ENCODE data around the gene TCN1.
"Not testable (repeated sequence)": the region's sequence is repeated elsewhere in the genome, so short reads cannot be mapped to it uniquely, and the experiment has no call there.

TCN1 gene

GRCh38 chr11:59841514-59841913 lies 24.8 kb downstream of the TCN1 start:
- WGBS (ENCODE audit: insufficient coverage, insufficient read length), result no CpG with 5 or more reads among the region's 2 CpGs
- Histone ChIP-seq H3K4me1 (ENCODE audit: control insufficient read depth, insufficient read depth, low read length) (no peaks in the 10 kb centered on the region), H3K27ac (ENCODE audit: low read length) (no peak overlapping the region), H3K36me3 (ENCODE audit: control insufficient read depth, insufficient read depth, low read length) (no peaks in the 10 kb centered on the region), H3K9me3 (ENCODE audit: control insufficient read depth, insufficient read depth, low read length) (no peaks in the 10 kb centered on the region), H3K4me3 (ENCODE audit: low read length) (no peak overlapping the region), H3K27me3 (ENCODE audit: control insufficient read depth, insufficient read depth, low read length) (no peaks in the 10 kb centered on the region)
- no peak for DNase-seq (ENCODE audit: low read depth, low spot score)

DNA sequence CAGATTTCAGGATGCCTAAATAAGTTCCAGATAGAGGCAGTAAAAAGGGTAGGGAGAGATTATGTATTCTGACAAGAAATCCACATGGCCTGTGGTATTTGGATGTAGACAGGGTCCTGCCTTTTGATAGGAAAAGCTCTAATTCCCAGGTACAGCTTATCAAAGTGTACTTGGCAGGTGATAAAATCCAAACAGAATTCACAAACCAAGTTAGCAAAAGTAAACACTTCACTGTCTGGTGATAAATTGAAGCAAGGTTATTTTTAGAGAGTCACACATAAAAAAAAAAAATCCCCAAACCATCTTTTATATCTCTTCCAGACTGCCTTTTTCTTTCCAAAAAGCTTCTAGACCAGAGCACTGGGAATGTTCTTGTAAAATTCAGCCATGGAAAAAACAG lies 26.7 kb downstream of the TCN1 start:
- Histone ChIP-seq H3K27me3 (ENCODE audit: control insufficient read depth, insufficient read depth, low read length) (no peaks in the 10 kb centered on the region), H3K4me1 (ENCODE audit: control insufficient read depth, insufficient read depth, low read length) (no peaks in the 10 kb centered on the region), H3K4me3 (ENCODE audit: low read length) (no peak overlapping the region), H3K27ac (ENCODE audit: low read length) (no peak overlapping the region), H3K36me3 (ENCODE audit: control insufficient read depth, insufficient read depth, low read length) (no peaks in the 10 kb centered on the region), H3K9me3 (ENCODE audit: control insufficient read depth, insufficient read depth, low read length) (no peaks in the 10 kb centered on the region)
- no peak for DNase-seq (ENCODE audit: low read depth, low spot score)

- Histone ChIP-seq H3K36me3 (ENCODE audit: control insufficient read depth, insufficient read depth, low read length) (no peaks in the 10 kb centered on the region), H3K27ac (ENCODE audit: low read length) (no peak overlapping the region), H3K27me3 (ENCODE audit: control insufficient read depth, insufficient read depth, low read length) (no peaks in the 10 kb centered on the region), H3K4me1 (ENCODE audit: control insufficient read depth, insufficient read depth, low read length) (no peaks in the 10 kb centered on the region), H3K9me3 (ENCODE audit: control insufficient read depth, insufficient read depth, low read length) (no peaks in the 10 kb centered on the region), H3K4me3 (ENCODE audit: low read length) (no peak overlapping the region)
- DNase-seq (ENCODE audit: low read depth, low spot score), result no peak
- no CpG with 5 or more reads among the region's 2 CpGs for WGBS (ENCODE audit: insufficient coverage, insufficient read length)
Measured at GRCh38 chr11:59833602-59834001, 32.7 kb downstream of the TCN1 start.

- Histone ChIP-seq H3K9me3 (ENCODE audit: control insufficient read depth, insufficient read depth, low read length) (no peaks in the 10 kb centered on the region), H3K36me3 (ENCODE audit: control insufficient read depth, insufficient read depth, low read length) (no peaks in the 10 kb centered on the region), H3K4me3 (ENCODE audit: low read length) (no peak overlapping the region), H3K27ac (ENCODE audit: low read length) (no peak overlapping the region), H3K4me1 (ENCODE audit: control insufficient read depth, insufficient read depth, low read length) (no peaks in the 10 kb centered on the region), H3K27me3 (ENCODE audit: control insufficient read depth, insufficient read depth, low read length) (no peaks in the 10 kb centered on the region)
- no peak for DNase-seq (ENCODE audit: low read depth, low spot score)
- WGBS (ENCODE audit: insufficient coverage, insufficient read length), result no CpG with 5 or more reads among the region's 3 CpGs
Measured at GRCh38 chr11:59829358-59829757, 36.9 kb downstream of the TCN1 start.

DNA sequence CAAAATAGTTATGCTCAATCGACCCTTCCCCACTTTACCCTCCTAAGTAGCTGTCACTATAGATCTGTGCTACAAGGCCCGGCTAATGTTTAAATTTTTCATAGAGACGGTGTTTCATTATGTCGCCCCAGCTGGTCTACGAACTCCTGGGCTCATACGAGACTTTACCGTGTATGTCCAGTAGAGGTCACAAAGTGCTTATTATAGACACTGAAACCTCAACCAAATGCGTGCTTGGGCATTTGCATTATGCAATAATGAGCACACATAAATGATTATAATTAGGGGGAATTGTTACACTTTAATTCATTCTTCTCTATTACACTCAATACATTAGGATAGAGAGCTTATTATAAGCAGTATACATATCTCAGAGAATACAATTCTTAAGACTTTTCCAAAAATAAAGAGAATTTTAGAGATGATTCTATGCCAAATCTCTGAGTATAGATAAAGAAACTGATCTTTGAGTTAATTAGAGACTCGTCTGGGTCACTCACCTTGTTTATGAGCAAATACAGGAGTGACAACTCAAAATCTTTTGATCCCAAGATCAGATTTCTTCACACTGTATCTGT lies 43.2 kb downstream of the TCN1 start:
- H3K36me3 ChIP-seq (ENCODE audit: control insufficient read depth, insufficient read depth, low read length), result no peaks in the 10 kb centered on the region
- H3K4me3 ChIP-seq (ENCODE audit: low read length), result no peak overlapping the region
- no peak overlapping the region for H3K27ac ChIP-seq (ENCODE audit: low read length)

GRCh38 chr11:59818572-59818971 lies 47.7 kb downstream of the TCN1 start:
- Histone ChIP-seq H3K4me3 (ENCODE audit: low read length) (no peak overlapping the region), H3K27ac (ENCODE audit: low read length) (no peak overlapping the region), H3K9me3 (ENCODE audit: control insufficient read depth, insufficient read depth, low read length) (no peaks in the 10 kb centered on the region), H3K36me3 (ENCODE audit: control insufficient read depth, insufficient read depth, low read length) (no peaks in the 10 kb centered on the region), H3K4me1 (ENCODE audit: control insufficient read depth, insufficient read depth, low read length) (no peaks in the 10 kb centered on the region; the same call in 1 of the 2 replicates), H3K27me3 (ENCODE audit: control insufficient read depth, insufficient read depth, low read length) (no peaks in the 10 kb centered on the region)
- no peak for DNase-seq (ENCODE audit: low read depth, low spot score)
- WGBS (ENCODE audit: insufficient coverage, insufficient read length), result no CpG with 5 or more reads among the region's 4 CpGs

More for the DNA sequence above, 43.2 kb downstream of the TCN1 start:
- Histone ChIP-seq H3K9me3 (ENCODE audit: control insufficient read depth, insufficient read depth, low read length) (no peaks in the 10 kb centered on the region), H3K27me3 (ENCODE audit: control insufficient read depth, insufficient read depth, low read length) (no peaks in the 10 kb centered on the region), H3K4me1 (ENCODE audit: control insufficient read depth, insufficient read depth, low read length) (no peaks in the 10 kb centered on the region)
- WGBS (ENCODE audit: insufficient coverage, insufficient read length), result no CpG with 5 or more reads among the region's 9 CpGs
- DNase-seq (ENCODE audit: low read depth, low spot score), result no peak

- H3K27me3 ChIP-seq (ENCODE audit: control insufficient read depth, insufficient read depth, low read length); H3K4me1 ChIP-seq (ENCODE audit: control insufficient read depth, insufficient read depth, low read length); DNase-seq (ENCODE audit: low read depth, low spot score); H3K9me3 ChIP-seq (ENCODE audit: control insufficient read depth, insufficient read depth, low read length); H3K4me3 ChIP-seq (ENCODE audit: low read length); H3K36me3 ChIP-seq (ENCODE audit: control insufficient read depth, insufficient read depth, low read length); H3K27ac ChIP-seq (ENCODE audit: low read length): not testable (repeated sequence)
- no CpG with 5 or more reads among the region's 1 CpG for WGBS (ENCODE audit: insufficient coverage, insufficient read length)
Measured at GRCh38 chr11:59816434-59816833, 49.9 kb downstream of the TCN1 start.

- H3K9me3 ChIP-seq (ENCODE audit: control insufficient read depth, insufficient read depth, low read length), result no peaks in the 10 kb centered on the region
- no peaks in the 10 kb centered on the region for H3K36me3 ChIP-seq (ENCODE audit: control insufficient read depth, insufficient read depth, low read length)
- no CpG with 5 or more reads among the region's 1 CpG for WGBS (ENCODE audit: insufficient coverage, insufficient read length)
- no peak overlapping the region for H3K4me3 ChIP-seq (ENCODE audit: low read length)
- peaks cover 2% of the 10 kb centered on the region; the same call in 1 of the 2 replicates for H3K4me1 ChIP-seq (ENCODE audit: control insufficient read depth, insufficient read depth, low read length)
- no peak for DNase-seq (ENCODE audit: low read depth, low spot score)
- no peak overlapping the region for H3K27ac ChIP-seq (ENCODE audit: low read length)
- H3K27me3 ChIP-seq (ENCODE audit: control insufficient read depth, insufficient read depth, low read length), result no peaks in the 10 kb centered on the region
Measured at GRCh38 chr11:59815754-59816153, 50.5 kb downstream of the TCN1 start.

DNA sequence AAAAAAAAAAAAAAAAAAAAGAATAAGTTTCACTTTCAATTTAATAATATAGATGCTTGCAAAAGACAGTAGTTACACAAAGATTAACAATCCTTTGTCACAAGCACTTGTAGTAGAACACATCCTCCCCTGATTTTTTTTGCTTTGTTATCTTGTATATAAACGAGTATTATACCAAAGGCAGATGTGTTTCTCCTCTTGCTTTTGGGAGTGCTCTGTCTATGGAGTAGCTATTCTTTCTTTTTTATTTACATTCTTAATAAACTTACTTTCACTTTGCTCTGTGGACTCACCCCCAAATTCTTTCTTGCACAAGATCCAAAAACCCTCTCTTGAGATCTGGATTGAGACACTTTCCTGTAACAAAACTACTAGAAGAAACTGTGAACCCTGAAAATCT lies 52.3 kb downstream of the TCN1 start:
- DNase-seq (ENCODE audit: low read depth, low spot score), result no peak
- H3K36me3 ChIP-seq (ENCODE audit: control insufficient read depth, insufficient read depth, low read length), result no peaks in the 10 kb centered on the region
- no peak overlapping the region for H3K4me3 ChIP-seq (ENCODE audit: low read length)
- H3K27ac ChIP-seq (ENCODE audit: low read length), result no peak overlapping the region
- no peaks in the 10 kb centered on the region for H3K27me3 ChIP-seq (ENCODE audit: control insufficient read depth, insufficient read depth, low read length)
- peaks cover 2% of the 10 kb centered on the region; the same call in 1 of the 2 replicates for H3K4me1 ChIP-seq (ENCODE audit: control insufficient read depth, insufficient read depth, low read length)
- H3K9me3 ChIP-seq (ENCODE audit: control insufficient read depth, insufficient read depth, low read length), result no peaks in the 10 kb centered on the region
- WGBS (ENCODE audit: insufficient coverage, insufficient read length), result no CpG with 5 or more reads among the region's 1 CpG

DNA sequence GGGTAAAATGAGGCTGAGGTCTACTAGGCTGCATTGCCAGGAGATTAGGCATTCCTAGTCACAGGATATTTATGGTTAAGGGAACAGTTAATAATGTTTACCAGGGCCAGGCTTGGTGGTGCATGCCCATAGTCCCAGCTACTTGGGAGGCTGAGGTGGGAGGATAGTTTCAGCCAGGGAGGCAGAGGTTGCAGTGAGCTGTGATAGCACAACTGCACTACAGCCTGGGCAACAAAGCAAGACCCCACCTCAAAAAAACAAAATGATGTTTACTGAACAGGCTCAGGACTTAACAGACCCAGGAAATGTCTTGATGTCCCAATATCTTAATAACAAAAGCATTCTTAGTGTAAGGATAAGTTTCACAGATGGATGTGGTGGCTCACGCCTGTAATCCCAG lies 52.9 kb downstream of the TCN1 start:
- Histone ChIP-seq H3K9me3 (ENCODE audit: control insufficient read depth, insufficient read depth, low read length) (no peaks in the 10 kb centered on the region), H3K27me3 (ENCODE audit: control insufficient read depth, insufficient read depth, low read length) (no peaks in the 10 kb centered on the region), H3K27ac (ENCODE audit: low read length) (no peak overlapping the region), H3K4me1 (ENCODE audit: control insufficient read depth, insufficient read depth, low read length) (peaks cover 2% of the 10 kb centered on the region; the same call in 1 of the 2 replicates), H3K36me3 (ENCODE audit: control insufficient read depth, insufficient read depth, low read length) (no peaks in the 10 kb centered on the region; the same call in 1 of the 2 replicates), H3K4me3 (ENCODE audit: low read length) (no peak overlapping the region)
- no CpG with 5 or more reads among the region's 1 CpG for WGBS (ENCODE audit: insufficient coverage, insufficient read length)
- DNase-seq (ENCODE audit: low read depth, low spot score), result no peak

DNA sequence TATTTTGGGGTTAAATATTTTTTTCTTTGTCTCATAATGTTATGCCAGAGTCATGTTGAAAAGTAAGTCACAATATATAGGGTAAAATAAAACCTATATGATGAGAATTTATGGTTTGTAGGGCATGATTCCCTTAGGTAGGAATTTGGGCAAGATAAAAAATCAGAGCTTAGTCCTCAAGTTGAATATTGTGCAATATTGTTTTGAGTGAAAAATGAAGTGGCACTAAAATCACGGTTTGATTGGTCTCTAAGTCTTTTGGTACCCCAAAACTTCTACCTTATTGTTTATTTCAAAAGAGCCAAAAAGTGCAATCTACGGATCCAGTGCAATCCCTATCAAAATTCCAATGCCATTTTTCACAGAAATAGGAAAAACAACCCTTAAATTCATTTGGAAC lies 54.1 kb downstream of the TCN1 start:
- DNase-seq (ENCODE audit: low read depth, low spot score), result no peak
- Histone ChIP-seq H3K4me1 (ENCODE audit: control insufficient read depth, insufficient read depth, low read length) (peaks cover 2% of the 10 kb centered on the region; the same call in 1 of the 2 replicates), H3K36me3 (ENCODE audit: control insufficient read depth, insufficient read depth, low read length) (no peaks in the 10 kb centered on the region; the same call in 1 of the 2 replicates), H3K4me3 (ENCODE audit: low read length) (no peak overlapping the region), H3K27me3 (ENCODE audit: control insufficient read depth, insufficient read depth, low read length) (no peaks in the 10 kb centered on the region), H3K9me3 (ENCODE audit: control insufficient read depth, insufficient read depth, low read length) (no peaks in the 10 kb centered on the region), H3K27ac (ENCODE audit: low read length) (no peak overlapping the region)
- no CpG with 5 or more reads among the region's 2 CpGs for WGBS (ENCODE audit: insufficient coverage, insufficient read length)
